HG03342 (cell line): Measurements from ENCODE around the gene CEACAM21.

ENCODE experiments used
- ATAC-seq: cut with Tn5 transposase; IDR thresholded peaks from one replicate; pipeline ENCODE4 v1.9.1; 2021; ENCODE audit warnings: mild to moderate bottlenecking, moderate library complexity; ENCODE audit not compliant: unreplicated experiment

The CEACAM21 gene

DNA sequence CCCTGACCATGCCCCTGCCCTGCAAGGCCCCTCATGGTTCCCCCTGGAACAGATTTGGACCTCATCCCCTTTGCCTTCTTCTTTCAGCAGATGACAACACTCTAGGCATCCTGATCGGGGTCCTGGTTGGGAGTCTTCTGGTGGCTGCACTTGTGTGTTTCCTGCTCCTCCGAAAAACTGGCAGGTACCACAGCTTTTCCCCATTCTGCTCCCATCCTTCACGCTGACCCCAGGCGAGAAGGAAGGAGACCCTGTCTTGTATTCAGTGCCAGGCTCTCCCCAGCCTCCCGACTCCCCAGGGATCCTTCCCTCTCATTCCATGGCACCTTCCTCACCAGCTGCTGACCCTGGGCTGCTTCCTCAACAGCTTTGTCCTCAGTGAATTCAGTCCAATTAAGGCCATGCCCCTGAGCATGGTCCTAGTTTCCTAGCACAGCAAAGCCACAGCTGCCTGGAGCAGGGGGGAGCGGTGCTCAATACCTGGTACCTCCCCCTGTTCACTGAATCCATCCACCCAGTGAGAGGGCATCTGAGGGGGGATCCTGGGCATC, 8.4 kb downstream of the CEACAM21 start:
- ATAC-seq: no peak

GRCh38 chr19:41584931-41585330, 9.0 kb downstream of the CEACAM21 start:
- no peak for ATAC-seq

GRCh38 chr19:41586064-41586463, 10.1 kb downstream of the CEACAM21 start:
- ATAC-seq: no peak

DNA sequence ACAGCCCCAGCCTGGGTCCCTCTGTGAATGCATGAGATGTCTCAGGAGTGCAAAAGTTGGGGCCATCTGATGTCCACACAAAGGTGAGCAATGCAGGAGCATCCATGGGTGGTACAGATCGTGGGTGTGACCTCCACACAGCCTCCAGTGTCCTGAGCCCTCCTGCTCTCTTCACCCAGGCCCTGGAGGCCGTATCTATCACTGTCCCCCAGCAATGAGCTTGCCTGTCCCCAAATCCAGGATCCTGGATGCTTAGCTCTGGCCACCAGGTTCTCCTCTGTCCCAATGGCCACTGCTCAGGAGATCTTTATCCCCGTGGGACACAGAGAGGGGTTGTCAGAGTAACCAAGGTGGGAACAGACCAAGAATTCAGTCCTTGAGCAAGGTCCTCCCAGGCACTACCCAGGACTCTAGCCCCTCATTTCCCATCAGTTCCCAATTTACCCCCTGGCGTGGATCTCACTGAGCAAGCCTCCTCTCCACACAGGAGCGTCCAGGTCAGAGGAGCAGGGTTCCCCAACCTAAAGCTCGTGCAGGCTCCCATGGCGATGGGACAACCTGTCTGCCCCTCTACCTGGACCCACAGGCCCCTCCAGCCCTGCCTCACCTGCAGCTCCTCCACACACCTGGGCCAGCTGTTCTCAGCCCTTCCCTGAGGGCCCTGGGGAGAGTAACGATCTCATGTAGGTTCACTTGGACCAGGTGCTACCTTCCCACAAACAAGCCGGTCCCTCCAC, 11.3 kb downstream of the CEACAM21 start:
- no peak for ATAC-seq

GRCh38 chr19:41587838-41588210, 11.9 kb downstream of the CEACAM21 start:
- ATAC-seq: no peak

DNA sequence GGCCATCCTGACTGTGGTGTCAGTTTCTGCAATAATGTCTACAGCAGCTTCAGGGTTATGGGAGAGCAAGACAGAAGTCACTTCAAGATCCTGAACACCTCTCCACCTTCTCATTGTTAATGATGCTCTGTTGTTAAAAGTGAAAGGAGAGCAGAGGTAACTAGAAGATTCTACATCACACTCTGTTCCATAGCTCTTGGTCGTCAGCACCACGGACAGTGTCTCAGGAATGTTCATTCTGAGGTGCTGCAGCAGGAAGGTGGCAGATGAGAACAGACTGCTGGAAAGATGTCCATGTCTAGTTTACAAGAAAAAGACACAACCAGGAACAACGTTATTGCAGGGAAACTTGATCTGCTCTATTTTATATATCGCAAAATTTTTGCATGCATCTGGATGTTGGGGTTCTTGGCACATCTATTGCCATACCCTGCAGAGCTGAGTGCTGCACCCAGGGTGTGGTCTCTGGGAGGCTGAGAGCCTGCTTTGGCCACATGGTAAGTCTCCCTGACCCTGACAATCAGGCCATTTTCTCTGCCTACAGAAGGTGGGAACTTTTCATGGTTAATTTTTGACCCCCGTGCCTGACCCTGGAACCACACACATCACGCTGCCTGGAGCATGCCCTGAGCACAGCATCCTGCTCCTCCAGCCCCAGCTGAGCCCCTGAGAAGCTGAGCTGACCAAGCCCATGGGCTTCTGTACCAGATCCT, 12.7 kb downstream of the CEACAM21 start:
- ATAC-seq: no peak

DNA sequence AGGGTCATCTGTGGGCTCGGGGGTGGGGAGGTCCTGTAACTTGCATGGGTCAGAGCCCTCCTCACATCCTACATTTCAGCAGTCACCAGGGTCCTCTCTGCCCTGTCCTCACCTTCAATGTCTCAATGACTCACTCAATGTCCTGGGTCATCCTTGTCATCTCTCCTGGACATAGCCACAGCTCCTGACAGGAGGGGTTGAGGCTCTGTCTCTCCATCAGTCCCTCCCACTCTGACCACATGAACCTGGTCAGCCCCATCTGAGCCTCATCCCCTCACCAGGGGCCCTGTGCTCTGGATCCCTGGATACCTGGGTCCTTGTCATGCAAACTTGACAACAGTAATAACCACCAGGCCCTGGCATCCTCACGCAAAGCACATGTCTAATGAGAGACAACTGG, 13.4 kb downstream of the CEACAM21 start:
- no peak for ATAC-seq

DNA sequence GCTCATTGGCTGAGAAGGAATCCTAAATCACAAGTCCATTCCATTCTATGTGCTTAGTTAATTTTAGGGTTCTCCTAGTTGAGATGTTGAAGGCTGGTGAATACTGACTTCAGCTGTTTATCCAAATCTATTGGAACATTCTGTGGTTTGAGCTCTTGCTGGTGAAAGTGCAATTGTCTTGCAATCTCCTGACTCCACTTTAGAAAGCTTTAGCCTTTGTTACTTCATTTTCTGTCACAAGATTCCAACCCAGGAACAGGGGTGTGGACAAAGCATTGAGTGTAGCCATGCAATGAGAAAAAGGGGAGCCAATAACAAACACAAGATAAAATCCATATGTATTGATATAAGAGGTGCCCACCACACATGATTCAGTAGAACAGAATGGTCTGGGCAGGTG, 15.0 kb downstream of the CEACAM21 start:
- no peak for ATAC-seq

GRCh38 chr19:41591951-41592562, 16.1 kb downstream of the CEACAM21 start:
- no peak for ATAC-seq

GRCh38 chr19:41595258-41595889, 19.4 kb downstream of the CEACAM21 start:
- ATAC-seq: no peak

GRCh38 chr19:41595890-41596280, 19.9 kb downstream of the CEACAM21 start:
- ATAC-seq: no peak

DNA sequence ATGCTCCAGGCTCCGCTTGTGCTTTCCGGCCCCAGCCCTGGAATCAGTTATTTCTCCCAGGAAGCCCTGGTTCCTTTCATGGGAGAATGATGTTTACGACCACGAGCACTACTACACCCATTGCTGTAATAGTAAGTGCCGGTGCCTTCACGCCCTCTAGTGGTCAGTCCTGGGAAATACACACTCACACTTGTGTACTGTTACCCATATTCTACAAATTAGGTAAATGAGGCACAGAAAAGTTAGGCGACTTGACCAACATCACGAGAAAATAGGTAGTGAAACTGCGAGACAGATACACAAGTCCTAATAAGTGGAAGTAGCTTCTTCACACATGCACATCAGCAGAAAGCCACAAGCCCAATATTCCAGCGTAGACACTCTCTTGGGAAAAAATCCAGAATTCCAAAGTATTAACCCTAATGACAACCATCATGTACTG, 21.7 kb downstream of the CEACAM21 start:
- no peak for ATAC-seq

GRCh38 chr19:41599175-41599966, 23.4 kb downstream of the CEACAM21 start:
- no peak for ATAC-seq

DNA sequence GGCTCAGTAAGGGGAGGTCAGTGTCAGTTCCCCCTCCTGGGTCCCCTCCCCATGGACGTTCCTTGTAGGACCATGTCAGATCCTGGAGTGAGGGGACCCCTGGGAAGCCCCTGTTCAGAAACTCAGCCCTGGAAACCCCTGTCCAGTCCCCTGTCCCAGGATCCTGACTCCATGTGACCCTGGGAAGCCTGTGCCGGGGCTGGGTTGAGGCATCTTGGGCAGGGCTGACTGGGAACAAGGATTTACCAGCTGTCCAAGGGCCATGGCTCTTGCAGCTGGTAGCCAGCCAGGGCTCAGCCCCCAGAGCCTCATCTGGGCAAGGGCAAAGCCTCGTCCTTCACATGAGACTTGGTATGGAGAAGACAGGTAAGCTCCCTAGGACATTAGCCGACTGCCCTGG, 25.8 kb downstream of the CEACAM21 start:
- no peak for ATAC-seq

DNA sequence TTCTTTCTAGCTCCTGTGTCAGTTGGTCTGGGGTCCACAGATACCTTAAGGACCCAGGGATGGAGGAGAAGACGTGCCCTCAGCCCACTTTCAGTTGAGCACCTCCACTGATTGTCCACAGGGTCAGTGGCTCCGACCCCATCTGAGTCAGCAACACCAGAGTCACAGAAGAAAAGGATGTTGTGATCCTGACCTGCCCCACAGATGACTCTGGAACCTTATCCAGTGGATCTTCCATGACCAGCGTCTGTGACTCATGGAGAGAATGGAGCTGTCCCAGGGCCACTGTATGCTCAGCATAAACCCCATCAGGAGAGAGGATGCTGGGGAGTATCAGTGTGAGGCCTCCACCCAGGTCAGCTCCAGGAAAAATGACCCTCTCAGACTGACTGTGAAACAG, 28.9 kb downstream of the CEACAM21 start:
- no peak for ATAC-seq

GRCh38 chr19:41606215-41606837, 30.4 kb downstream of the CEACAM21 start:
- no peak for ATAC-seq

- no peak for ATAC-seq
Measured at GRCh38 chr19:41607668-41608067, 31.7 kb downstream of the CEACAM21 start.

DNA sequence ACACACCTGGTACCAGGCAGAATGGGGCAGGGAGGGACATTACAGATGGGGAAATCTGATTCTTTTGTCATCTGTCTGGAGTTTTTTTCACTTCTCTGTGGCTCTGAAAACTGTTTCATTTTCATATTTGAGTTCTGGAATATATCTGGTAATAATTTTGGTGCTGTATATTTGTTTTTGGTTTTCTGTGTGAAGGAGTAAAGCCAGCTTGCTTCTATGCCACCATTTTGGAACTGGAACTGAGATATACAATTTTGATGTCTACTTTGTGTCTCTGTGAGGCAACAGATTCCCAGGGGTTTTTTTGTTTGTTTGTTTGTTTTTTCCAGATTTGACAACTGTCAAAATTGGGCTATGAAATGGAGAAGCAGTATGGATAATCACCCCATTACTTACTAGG, 34.8 kb downstream of the CEACAM21 start:
- no peak for ATAC-seq

DNA sequence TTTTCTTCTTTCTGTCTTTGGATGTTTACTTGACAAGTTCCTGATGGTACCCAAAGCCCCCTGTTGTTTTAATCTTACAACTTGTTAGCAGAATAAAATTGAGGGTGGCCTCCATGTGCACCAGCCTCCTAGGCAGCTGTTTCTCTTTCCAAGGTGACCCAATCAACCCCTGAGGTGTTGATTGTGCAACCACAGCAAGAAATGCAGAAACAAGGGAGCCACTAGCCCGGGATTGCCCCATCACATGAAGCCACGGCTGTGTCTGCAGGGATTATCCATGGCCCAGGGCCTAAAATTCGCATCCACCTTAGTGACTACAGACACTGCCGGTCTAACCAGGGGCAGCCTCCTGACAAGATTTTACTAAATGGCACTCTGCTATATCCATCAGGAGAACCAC, 36.5 kb downstream of the CEACAM21 start:
- no peak for ATAC-seq

DNA sequence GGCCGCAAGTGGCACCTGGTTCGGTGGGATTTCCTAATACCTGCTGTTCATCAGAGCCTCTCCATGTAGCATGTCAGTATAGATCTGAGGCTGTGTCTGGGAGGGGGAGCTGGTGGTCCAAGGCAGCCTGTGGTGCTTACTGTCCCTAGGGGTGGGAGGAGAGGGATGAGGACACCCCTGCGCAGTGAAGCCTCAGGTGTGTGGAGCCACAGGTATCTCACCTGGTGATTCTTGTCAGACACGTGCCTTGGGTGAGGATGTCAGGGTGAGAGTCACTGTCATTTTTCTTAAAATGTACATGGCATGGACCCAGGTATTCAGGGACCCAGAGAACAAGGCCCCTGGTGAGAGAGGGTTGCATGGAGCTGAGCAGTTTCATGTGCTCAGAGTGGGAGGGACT, 39.2 kb downstream of the CEACAM21 start:
- ATAC-seq: no peak
